TTC549 (cell line): ENCODE measurements around the gene KDM6A.
"Not testable (repeated sequence)": the region's sequence is repeated elsewhere in the genome, so short reads cannot be mapped to it uniquely, and the experiment has no call there.

Source experiments
- FAIRE-seq: peaks from 2 replicates; lab custom pipeline; 2012; peaks lifted over from hg19 to GRCh38; lab: Jason Lieb, UNC

KDM6A gene

GRCh38 chrX:44872821-44873414 is at the start of gene KDM6A:
TSS of gene KDM6A (plus strand) at chrX:44873188. CDS start at chrX:44873552, 364 bp downstream.
- FAIRE-seq, result peak; percentile 69

GRCh38 chrX:44823193-44823592 is 49.8 kb upstream of the KDM6A start:
- not testable (repeated sequence) for FAIRE-seq

- FAIRE-seq, result no peak
These were observed 44.9 kb upstream of the KDM6A start for GRCh38 chrX:44828008-44828605.

- no peak for FAIRE-seq
These were observed 43.2 kb upstream of the KDM6A start for GRCh38 chrX:44829832-44830231.

- no peak for FAIRE-seq
These were observed 30.3 kb upstream of the KDM6A start for GRCh38 chrX:44842550-44843317.

- no peak for FAIRE-seq
These were observed 29.7 kb upstream of the KDM6A start for GRCh38 chrX:44843318-44843702.

- no peak for FAIRE-seq
These were observed 29.2 kb upstream of the KDM6A start, which contains the start of gene DUSP21 for GRCh38 chrX:44843753-44844152. TSS of gene DUSP21 (plus strand) at chrX:44844021. CDS start at chrX:44844133, 112 bp downstream.

GRCh38 chrX:44844204-44844603 is 28.8 kb upstream of the KDM6A start:
- no peak for FAIRE-seq

- FAIRE-seq, result not testable (repeated sequence)
These were observed 22.1 kb upstream of the KDM6A start for GRCh38 chrX:44850891-44851290.

GRCh38 chrX:44871114-44871645 is 1.8 kb upstream of the KDM6A start:
- FAIRE-seq, result no peak

GRCh38 chrX:44871931-44872820 is 812 bp upstream of the KDM6A start:
- FAIRE-seq, result no peak

GRCh38 chrX:44873415-44874276 is 658 bp downstream of the KDM6A start:
- no peak for FAIRE-seq

GRCh38 chrX:44874420-44875184 is 1.6 kb downstream of the KDM6A start:
- FAIRE-seq, result no peak

GRCh38 chrX:44875185-44875489 is 2.1 kb downstream of the KDM6A start:
- no peak for FAIRE-seq

GRCh38 chrX:44876086-44876485 is 3.1 kb downstream of the KDM6A start:
- FAIRE-seq, result no peak

- FAIRE-seq, result no peak
These were observed 3.8 kb downstream of the KDM6A start for GRCh38 chrX:44876767-44877166.

- FAIRE-seq, result no peak
These were observed 5.8 kb downstream of the KDM6A start for GRCh38 chrX:44878780-44879179.

GRCh38 chrX:44881549-44881948 is 8.6 kb downstream of the KDM6A start:
- FAIRE-seq, result no peak

- FAIRE-seq, result no peak
These were observed 9.6 kb downstream of the KDM6A start for GRCh38 chrX:44882635-44883034.

GRCh38 chrX:44884944-44885343 is 12.0 kb downstream of the KDM6A start:
- FAIRE-seq, result no peak

GRCh38 chrX:44889824-44890223 is 16.8 kb downstream of the KDM6A start:
- FAIRE-seq, result no peak
